Stimulated activated naive CD4-positive, alpha-beta T cell (primary cell): ENCODE measurements around the gene PILRA.
A peak's percentile ranks its signal among the peaks of the same experiment; 100 is the strongest.

Experiments used
- DNase-seq, 6 experiments: peaks; one replicate each; lab custom pipeline; 2025; lab: John Stamatoyannopoulos, UW

Gene PILRA

DNA sequence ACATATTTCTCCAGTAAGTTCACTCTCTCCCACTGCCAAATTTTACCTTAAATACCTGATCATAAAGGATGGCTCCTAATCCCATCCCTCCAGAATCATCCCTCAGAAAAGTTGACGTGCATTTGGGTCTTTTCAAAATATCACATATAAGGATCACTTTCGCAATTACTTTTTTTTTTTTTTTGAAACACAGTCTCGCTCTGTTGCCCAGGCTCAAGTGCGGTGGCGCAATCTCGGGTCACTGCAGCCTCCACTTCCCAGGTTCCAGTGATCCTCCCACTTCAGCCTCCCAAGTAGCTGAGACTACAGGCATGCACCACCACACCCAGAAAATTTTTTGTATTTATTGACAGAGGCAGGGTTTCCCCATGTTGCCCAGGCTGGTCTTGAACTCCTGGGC is 37.8 kb downstream of the PILRA start:
- DNase-seq: no peak

DNA sequence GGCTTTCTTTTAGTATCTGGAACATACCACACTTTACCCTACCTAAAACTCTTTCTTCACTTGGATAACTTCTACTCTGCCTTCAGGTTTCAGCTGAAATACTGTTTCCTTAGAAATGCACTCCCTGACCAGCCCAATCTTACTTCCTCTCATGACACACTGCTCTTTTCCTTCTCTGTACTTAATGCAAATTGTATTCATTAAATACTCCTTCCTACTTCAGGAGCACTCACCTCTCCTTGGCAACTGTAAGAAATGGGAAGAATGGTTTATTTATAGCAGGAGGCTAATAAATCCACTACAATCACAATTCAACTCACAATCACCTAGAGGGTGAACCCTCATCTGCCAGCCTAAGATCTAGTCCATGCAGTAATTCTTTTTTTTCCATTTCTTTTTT is 40.1 kb downstream of the PILRA start:
- DNase-seq: no peak

DNA sequence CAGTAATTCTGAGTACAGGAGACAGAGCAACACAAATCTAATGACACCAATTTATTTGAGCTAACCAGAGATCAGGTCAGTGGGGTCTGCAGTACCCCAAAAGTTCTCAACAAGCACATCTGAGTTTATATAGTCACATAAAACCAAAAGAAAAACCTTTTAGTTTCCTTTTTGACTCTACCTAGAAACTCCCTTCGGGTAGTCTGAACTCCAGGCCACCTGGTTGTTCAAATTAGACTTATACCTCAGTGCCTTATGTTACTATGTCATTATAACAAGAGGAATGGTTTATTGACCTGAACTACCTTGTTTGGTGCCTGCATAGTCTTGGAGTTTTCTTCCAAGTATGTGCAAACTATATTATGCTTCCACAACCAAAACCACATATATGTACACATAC is 40.6 kb downstream of the PILRA start:
- DNase-seq: no peak

DNA sequence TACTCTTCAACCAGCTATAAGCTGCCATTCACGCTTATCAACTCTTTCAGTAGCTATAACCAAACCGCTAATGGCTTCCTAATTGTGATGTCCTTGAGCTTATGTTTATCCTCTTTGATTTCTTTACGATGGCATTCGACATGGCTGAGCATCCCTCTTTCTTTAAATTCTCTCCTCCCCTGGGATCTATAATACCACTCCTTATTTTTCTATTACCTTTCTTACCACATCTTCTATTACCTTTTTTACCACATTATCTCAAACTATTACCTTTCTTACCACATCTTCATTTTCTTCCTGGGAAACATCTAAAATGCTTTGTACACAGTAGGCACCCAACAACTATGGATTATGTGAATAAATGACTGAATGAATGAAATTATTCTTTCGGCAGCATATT is 42.2 kb downstream of the PILRA start:
- DNase-seq: no peak

DNA sequence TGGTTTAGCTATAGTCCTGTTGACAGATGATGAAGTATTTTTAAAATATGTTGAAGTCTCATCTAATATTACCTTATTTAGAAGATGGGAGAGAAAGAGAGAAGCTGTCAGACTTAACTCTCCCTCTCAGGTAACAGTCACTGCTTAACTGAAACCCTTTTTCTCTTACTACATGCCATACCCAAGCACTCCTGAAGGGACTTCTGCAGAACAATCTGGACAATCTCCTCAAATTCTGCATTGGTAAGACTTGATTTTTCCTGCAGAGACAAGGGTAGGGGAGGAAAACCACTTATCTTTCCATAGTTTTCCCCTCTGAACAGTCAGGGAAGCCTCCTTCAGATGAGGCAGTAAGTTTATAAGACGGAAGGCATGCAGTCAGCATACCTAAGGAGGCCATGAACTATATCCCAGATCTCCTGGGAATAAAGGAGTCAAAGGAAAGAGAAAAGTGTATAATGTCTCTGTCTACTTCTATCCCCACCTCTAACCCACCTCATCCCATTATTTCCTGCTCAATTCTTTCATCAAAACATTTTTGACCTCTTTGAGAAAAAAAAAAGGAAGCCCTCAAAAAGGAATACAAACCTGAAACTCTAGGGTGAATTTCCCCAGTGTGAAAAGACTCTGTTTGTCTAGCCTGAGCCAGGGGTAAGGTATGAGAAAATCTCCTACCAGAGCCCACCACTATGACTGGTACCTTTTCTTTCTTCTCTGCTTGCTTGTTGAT is 45.8 kb downstream of the PILRA start:
- DNase-seq: no peak

DNA sequence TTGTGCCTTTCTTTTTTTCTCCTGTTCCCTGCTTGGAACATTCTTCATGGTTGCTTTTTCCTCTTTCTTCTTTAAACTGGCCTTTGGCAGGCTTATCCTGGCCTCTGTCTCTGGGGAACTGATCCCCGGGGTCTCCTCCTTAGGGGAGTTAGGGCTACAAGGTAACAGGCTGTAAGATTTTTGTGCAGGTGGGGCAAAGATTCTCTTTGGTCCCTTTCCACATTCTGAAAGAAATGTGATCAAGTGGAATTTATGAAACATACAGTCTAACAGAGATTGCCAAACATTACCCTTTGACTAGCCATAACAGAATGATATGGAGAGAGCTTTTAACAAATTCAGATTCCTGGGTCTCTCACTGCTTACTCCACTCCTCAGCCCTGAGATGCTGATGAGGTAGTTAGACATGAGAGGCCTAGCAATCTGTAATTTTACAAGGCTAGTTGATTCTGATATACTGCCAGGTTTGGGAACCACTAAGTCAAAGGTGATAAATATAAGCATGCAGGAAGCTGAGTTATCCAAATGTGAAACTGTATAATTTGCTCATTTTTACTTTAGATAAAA is 46.5 kb downstream of the PILRA start:
- no peak for DNase-seq

DNA sequence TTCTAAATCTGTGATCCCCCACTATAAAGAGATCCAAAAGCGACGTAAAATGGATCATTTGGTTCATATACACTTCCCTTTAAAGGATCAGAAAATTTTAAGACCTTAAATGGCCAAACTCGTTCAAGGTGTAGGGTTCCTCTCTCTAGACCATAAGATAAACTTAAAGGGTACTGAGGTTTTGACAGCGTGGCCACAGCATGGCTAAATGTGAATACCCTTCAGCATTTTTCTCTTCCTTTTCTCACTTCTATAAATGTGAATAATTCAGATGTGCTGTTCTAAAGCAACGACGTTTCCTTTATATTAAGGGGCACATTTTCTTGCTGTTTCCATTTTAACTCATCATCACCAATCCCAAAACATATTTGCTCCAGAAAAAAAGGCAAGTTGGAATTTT is 50.0 kb downstream of the PILRA start:
- DNase-seq: no peak

DNA sequence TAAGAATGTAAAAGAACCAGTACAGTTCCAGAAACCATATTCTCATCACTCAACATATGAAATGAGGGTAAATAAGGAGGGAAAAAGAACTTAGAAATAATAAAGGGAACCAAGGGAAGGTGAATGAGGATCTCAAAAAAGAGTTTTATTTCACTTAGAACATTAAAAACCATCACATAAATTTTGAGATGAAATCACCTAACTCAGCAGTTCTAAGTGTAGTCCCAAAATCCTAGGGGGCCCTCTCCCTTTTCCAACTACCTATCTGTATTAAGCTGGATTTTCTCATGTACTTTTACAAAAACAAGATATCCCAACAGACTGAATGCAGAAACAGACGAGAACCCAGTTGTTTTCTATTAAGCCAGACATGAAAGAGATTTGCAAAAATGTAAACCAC is 52.1 kb downstream of the PILRA start:
- no peak for DNase-seq

DNA sequence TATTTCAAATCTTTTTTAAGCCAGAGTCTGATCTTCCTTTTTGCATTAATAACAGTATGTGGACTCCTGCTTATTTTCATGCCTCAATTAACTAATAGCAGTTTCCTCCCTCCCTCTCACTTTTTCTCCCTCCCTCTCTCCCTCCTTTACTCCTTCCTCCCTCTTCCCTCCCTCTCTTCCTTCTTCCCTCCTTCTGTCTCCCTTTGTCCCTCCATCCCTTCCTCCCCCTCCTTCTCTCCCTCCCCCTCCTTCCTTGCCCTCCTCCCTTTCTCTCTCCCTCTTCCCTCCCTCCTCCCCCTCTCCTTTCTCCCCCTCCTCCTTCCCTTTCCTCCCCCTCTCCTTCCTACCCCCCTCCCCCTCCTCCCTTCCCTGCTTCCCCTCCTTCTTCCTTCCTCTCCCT is 53.2 kb downstream of the PILRA start:
- no peak for DNase-seq

DNA sequence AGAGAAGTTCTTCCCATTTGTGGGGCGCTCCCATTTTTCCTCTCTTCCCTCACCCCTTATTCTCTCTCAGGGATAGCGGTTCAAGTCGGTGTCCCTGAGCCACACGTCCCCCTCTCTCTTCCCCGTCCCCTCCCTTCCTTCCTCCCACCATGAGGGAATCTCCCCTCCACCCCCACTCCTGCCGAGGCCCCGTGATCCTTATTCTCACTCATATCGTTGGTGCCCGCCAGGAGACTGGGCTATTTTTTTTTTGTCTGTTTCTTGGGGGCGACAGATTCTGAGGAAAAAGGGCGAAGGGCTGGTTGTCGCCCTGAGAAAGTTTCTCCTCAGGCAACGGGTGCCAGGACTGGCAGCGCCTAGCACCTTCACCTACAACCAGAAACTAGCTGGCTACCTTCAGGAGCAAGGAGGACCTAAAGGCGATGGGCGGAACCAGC is 54.5 kb downstream of the PILRA start:
- no peak for DNase-seq

DNA sequence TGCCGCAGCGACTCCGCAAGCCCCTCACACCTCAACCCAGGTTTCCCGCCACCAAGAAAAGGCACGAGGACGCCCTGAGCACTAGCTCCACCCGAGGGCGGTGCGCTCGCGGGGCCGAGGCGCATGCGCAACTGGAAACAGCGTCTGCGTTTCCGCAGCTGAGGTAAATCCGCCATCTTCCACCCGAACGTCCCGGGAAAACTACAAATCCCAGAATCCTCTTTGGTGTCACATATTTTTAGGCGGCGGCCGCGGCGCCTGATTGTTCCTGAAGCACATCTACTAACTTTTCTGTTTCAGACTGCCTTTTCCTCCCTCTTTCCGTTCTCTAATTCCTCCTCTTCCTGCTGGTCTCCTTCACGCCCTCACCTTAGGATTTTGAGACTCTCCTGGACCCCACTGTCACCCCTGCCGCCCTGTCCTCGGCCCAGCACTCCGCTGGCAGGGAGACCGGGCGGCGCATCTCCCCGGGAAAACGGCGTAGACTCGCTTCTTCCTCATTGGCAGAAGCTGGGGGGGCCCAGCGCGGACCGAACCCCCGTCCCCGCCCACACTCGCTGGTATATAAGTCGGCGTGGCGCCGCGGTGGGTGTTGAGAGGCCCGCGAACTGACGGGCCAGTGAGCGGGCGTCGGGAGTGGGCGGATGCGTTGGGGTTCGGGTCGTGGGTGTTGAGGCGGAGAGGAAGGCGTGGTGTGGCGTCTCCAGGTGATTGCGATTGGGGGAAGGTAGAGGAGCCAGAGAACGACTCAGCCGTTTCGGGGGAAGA is 55.1 kb downstream of the PILRA start, which contains the start of gene ZCWPW1:
Gene ZCWPW1 (minus strand): TSS at position 505 of the 768 bp plus-strand sequence. CDS start 8,054 bp downstream, outside the sequence.
- DNase-seq: peak; percentile 95 to 99 (median 96)

DNA sequence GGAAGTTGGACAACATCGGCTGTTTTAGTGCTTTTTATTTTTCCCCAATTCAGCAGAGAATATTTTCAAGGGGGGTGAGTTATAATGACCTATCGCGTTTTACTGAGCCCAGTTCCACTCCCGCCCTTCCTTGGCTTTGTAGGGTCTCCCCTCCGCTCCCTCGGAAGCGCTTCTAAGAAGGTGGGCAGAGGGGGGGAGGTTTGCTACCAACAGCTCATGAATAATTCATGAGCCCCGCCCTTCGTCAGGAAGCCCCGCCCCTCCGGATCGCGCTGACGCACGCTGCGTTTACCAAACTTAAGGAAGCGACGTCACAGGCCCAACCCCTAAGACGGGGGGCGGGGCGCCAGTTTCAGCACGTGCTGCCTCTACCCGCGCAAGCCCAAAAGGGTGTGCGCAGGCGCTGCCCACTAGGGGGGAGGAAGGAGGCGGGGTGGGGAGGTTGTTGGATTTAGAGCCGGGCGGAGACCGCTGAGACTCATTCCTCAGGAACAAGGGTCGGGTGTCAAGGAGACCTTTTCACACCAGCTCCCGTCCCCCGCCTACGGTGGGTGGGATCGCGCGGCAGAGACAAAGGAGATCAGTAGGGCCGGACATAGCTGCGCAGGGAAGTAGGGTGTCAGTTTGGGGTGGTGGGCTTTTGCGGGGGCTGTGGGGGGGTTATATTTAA is 55.8 kb downstream of the PILRA start:
- peak; percentile 99 to 100 (median 100) for DNase-seq

DNA sequence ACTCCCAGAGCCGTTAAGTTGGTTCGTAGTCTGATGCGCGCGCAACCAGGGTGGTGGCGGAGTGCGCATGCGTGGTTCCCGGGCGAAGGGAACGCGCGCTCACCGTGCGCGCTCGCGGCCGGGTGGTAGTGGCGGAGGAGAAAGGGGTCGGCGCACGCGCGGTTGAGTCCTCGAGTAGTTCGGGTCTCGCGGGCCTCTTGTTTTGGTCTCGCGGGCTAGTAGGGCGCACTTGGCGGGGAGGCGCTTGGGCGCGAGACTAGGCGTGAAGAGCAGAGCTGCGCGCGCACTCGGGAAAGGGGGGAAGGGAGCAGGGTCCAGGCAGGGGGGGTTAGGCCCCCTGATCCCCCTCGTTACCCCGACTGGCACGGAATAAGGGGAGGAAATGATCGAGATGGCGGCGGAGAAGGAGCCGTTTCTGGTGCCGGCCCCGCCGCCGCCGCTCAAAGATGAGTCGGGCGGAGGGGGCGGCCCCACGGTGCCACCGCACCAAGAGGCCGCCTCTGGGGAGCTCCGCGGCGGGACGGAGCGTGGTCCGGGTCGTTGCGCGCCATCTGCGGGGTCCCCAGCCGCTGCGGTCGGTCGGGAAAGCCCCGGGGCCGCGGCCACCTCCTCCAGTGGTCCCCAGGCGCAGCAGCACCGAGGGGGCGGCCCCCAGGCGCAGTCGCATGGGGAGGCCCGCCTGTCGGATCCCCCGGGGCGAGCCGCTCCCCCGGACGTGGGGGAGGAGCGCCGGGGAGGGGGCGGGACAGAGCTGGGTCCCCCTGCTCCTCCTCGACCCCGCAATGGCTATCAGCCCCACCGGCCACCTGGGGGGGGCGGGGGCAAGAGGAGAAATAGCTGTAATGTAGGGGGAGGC is 56.6 kb downstream of the PILRA start, which contains the start of gene MEPCE:
Gene MEPCE (plus strand): TSS at position 195 of the 856 bp plus-strand sequence. CDS start 188 bp downstream, at position 383.
- peak; percentile 93 to 99 (median 96) for DNase-seq

DNA sequence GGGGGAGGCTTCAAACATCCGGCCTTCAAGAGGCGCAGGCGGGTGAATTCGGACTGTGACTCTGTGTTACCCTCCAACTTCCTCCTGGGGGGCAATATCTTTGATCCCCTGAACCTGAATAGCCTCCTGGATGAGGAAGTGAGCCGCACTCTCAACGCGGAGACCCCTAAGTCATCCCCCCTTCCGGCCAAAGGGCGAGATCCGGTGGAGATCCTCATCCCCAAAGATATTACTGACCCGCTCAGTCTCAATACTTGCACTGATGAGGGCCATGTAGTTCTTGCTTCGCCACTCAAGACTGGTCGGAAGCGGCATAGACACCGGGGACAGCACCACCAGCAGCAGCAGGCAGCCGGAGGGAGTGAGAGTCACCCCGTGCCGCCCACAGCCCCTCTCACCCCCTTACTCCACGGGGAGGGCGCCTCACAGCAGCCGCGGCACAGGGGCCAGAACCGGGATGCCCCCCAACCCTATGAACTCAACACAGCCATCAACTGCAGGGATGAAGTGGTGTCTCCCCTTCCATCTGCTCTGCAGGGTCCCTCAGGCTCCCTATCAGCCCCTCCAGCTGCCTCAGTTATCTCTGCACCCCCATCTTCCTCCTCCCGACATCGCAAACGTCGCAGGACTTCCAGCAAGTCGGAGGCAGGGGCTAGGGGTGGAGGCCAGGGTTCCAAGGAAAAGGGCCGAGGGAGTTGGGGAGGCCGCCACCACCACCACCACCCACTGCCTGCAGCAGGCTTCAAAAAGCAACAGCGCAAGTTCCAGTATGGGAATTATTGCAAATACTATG is 57.4 kb downstream of the PILRA start:
- DNase-seq: peak in 4 of 6 experiments; percentile 15 to 48 (median 38)

DNA sequence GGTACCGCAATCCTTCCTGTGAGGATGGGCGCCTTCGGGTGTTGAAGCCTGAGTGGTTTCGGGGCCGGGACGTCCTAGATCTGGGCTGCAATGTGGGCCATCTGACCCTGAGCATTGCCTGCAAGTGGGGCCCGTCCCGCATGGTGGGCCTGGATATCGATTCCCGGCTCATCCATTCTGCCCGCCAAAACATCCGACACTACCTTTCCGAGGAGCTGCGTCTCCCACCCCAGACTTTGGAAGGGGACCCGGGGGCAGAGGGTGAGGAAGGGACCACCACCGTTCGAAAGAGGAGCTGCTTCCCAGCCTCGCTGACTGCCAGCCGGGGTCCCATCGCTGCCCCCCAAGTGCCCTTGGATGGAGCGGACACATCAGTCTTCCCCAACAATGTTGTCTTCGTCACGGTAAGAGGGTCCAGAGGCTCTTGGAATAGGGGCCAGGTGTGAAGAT is 58.0 kb downstream of the PILRA start:
- DNase-seq: no peak

DNA sequence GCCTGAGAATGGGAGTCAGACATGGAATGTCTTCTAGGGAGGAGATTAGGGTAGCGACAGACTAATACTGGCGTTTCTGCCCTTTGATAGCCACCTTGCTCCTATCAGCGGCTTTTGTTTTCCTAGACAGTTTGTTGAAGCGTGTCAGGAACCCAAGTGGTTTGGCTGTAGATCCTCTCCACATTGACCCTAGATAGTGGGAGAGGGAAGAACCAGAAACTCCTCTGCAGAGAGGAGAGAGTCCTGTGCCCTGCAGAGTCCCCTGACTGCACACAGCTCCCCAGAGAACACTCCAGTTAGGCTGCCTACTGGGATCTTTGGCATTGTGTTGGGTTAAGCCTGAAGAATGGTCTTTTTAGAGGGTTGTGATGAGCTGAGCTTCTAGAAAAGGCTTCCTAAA is 58.8 kb downstream of the PILRA start:
- no peak for DNase-seq

DNA sequence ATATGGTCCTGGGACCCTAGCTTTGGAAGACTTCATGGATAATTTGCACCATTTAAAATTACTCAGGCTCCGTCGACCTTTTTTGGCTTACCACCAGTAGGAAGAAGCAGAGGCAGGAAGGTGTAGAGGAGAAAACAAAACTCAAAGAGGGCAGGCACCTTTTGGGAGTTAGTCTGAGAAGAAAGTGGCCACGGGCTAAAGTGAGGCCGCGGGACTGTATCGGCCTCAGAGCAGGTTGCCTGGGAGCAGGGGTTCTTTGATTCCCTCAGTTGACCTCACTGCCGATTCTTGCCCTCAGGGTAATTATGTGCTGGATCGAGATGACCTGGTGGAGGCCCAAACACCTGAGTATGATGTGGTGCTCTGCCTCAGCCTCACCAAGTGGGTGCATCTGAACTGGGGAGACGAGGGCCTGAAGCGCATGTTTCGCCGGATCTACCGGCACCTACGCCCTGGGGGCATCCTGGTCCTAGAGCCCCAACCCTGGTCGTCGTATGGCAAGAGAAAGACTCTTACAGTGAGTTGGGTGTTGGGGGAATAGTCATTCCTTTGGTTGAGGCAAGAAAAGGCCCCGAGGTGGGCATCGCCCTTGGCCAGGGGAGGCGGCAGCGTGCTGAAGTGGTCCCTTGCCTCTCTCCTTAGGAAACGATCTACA is 59.5 kb downstream of the PILRA start:
- DNase-seq: no peak

DNA sequence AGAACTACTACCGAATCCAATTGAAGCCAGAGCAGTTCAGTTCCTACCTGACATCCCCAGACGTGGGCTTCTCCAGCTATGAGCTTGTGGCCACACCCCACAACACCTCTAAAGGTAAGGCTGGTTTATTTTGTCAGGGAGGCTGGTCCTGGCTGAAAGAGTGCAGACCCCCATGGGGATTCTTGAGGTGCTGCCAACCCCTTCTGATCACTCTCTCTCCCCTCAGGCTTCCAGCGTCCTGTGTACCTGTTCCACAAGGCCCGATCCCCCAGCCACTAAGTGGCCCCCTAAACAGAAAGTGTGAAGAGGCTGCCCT is 59.9 kb downstream of the PILRA start:
- DNase-seq: no peak

DNA sequence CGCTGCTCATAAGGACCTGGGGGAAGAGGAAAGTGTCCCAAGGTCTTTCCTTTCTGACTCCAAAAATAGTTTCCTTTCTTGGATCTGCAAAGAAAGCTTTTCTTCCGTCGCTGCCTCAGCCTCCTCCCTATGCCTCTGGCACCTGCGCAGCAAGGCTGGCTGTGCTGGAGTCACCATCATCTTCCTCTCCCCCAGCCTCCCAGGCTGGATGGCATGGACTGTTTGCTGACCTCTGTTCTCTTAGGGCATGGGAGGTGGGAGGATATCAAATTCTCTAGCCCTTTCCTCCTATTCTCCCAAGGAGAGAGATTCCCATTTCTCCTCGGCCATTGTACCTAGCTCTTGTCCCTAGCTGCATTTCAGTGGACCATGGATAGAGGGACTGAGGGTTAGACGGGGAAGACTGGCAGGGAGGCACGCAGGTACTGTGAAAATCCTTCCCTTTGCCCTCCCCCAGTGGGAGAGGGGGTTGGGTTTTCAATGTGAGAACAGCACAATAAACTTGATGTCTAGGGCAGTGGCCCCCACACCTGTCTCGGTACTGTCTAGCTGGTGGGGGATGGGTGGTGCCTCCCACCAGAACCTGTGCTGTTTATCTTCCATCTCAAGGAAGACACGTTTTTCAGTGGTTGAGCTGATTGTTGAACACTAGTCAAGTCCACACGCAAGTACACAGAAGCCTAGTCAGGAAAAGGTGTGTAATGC is 60.5 kb downstream of the PILRA start:
- no peak for DNase-seq
